Effector memory CD4-positive, alpha-beta T cell (primary cell): Measurements from ENCODE around the gene TMC2.
"Not testable (repeated sequence)": the region's sequence is repeated elsewhere in the genome, so short reads cannot be mapped to it uniquely, and the experiment has no call there.

Experiments used
- DNase-seq, 3 donors: peaks; one replicate each; pipeline ENCODE4 v3.0.0-alpha.2; 2020
- H3K27ac ChIP-seq: 2 replicates; pipeline ENCODE4 v1.7.0; 2013; ENCODE audit warnings: mild to moderate bottlenecking, low read length, moderate library complexity; ENCODE audit not compliant: insufficient read depth, poor library complexity, severe bottlenecking
- H3K27me3 ChIP-seq: replicated peaks from 2 replicates; pipeline ENCODE4 v1.7.0; 2013; ENCODE audit warnings: mild to moderate bottlenecking, low read length; ENCODE audit not compliant: insufficient read depth, control insufficient read depth, poor library complexity, severe bottlenecking
- H3K36me3 ChIP-seq: 2 replicates; pipeline ENCODE4 v1.7.0; 2013; ENCODE audit warnings: mild to moderate bottlenecking, low read length, moderate library complexity; ENCODE audit not compliant: control insufficient read depth, insufficient read depth
- H3K4me1 ChIP-seq: 2 replicates; pipeline ENCODE4 v1.7.0; 2013; ENCODE audit warnings: low read length, mild to moderate bottlenecking; ENCODE audit not compliant: control insufficient read depth, insufficient read depth, poor library complexity, severe bottlenecking
- H3K4me3 ChIP-seq: 2 replicates; pipeline ENCODE4 v1.7.0; 2013; ENCODE audit warnings: low read length, low read depth, mild to moderate bottlenecking; ENCODE audit not compliant: insufficient read depth, poor library complexity, severe bottlenecking
- H3K9me3 ChIP-seq: 2 replicates; pipeline ENCODE4 v1.7.0; 2013; ENCODE audit warnings: mild to moderate bottlenecking, low read length, moderate library complexity; ENCODE audit not compliant: control insufficient read depth

Gene TMC2

DNA sequence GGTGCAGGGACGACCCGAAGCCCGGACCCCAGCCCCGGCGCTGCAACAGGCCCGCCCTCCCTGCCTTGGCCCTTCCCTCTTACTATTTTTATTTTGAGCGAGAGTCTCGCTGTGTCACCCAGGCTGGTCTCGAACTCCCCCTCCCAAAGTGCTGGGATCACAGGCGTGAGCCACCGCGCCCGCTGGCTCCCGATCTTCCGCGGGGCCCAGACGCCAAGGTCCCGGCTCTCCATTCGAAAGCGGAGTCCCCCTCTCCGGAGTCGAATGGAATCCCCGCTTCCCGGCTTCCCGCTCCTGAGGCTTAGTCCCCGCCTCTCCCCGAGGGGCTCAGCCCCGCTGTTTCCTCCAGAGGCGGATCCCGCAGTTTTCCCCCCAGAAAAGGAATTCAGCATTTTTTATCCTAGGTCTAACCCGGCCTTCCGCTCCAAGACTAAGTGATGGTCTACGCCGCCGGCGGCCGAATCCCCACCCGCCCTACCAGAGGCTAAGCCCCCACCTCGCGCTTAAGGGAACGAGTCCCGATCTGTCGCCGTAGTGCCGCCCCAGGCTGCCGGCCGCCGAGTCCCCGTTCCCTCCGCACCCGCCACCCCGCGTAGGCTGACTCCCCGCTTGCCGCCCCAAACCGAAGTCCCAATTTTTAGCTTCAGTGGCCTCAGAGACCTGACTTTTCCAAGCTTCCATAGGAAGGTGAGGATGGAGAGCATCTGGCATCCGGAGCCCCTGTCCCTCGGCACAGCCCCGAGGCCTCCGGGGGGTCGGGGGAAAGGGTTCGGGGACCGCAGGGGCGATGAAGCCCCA is 11.5 kb upstream of the TMC2 start:
- Histone ChIP-seq H3K27ac (peak overlapping the region; percentile 59), H3K36me3 (no peaks in the 10 kb centered on the region), H3K4me1 (peaks cover 15% of the 10 kb centered on the region), H3K4me3 (peak overlapping the region; percentile 94), H3K27me3 (no peaks in the 10 kb centered on the region), H3K9me3 (no peaks in the 10 kb centered on the region)
- peak in 2 of 3 donors; percentile 14 to 16 for DNase-seq

DNA sequence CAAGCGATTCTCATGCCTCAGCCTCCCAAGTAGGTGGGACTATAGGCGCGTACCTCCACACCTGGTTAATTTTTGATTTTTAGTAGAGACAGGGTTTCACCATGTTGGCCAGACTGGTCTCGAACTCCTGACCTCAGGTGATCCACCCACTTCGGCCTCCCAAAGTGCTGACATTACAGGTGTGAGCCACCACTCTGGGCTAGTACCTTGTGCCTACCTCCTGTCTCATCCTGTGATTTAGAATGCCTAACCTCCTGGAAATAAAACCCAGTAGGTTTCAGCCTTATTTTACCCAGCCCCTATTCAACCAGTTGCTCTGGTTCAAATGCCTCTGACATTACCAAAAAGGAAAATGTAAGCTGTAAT is 10.2 kb upstream of the TMC2 start:
- not testable (repeated sequence) for H3K27me3 ChIP-seq, H3K27ac ChIP-seq, H3K9me3 ChIP-seq, H3K36me3 ChIP-seq, H3K4me3 ChIP-seq, DNase-seq
- peaks cover 15% of the 10 kb centered on the region for H3K4me1 ChIP-seq

GRCh38 chr20:2527762-2528161 is 8.6 kb upstream of the TMC2 start:
- Histone ChIP-seq H3K9me3 (no peaks in the 10 kb centered on the region), H3K27me3 (no peaks in the 10 kb centered on the region), H3K4me1 (peaks cover 15% of the 10 kb centered on the region), H3K36me3 (no peaks in the 10 kb centered on the region), H3K27ac (no peak overlapping the region), H3K4me3 (no peak overlapping the region)
- no peak for DNase-seq

DNA sequence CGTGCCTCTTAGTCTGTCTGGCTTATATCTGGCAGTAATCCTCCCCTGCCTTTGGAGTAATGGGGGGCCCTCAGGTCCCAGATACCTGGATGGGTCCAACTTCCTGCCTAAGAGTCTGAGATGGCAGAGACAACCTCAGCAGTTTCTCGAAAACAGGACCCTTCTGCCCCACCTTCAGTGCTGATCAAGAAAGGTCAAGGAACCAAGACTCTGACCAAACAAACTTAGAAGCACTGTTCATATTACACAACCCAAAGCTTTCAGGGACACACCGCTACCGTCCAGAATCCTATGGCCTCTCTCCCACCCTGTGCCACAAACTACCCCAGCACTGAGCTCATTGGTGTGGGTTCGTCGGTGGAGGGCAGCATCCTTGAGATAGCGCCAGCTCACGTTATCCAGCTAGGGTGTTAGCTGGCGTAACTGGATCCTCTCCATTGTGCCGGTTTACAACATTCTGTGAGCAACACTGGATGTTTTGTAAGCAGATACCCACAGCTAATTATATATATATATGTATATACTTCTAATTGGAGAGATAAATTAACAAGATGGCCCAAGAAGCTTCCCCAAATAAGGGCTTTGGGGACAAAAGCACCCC is 7.6 kb upstream of the TMC2 start:
- no peaks in the 10 kb centered on the region for H3K27me3 ChIP-seq
- H3K9me3 ChIP-seq: no peaks in the 10 kb centered on the region
- peaks cover 15% of the 10 kb centered on the region for H3K4me1 ChIP-seq
- no peak overlapping the region for H3K27ac ChIP-seq
- no peak for DNase-seq
- no peaks in the 10 kb centered on the region for H3K36me3 ChIP-seq
- H3K4me3 ChIP-seq: no peak overlapping the region

DNA sequence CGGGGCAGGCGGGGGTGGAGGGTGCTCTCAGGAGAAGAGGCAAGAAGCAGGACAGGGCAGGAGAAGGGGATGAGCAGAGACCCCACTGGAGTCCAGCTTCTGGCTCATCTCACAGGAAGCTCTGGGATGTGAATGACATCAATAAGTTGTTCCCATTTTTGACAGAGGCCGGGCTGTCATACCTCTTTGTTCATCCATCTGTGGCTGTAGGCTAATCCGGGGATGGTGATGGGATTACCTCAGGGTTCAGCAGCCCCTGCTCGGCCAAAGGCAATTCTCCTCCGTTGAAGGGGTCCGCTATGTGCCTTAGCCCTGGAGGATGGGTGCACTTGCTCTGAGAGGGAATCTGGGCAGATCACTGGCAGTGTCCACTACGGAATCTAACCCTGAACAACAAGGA is 3.3 kb upstream of the TMC2 start:
- no peak for DNase-seq
- Histone ChIP-seq H3K4me1 (no peaks in the 10 kb centered on the region), H3K36me3 (no peaks in the 10 kb centered on the region), H3K9me3 (no peaks in the 10 kb centered on the region), H3K4me3 (no peak overlapping the region), H3K27ac (no peak overlapping the region), H3K27me3 (no peaks in the 10 kb centered on the region)

GRCh38 chr20:2535711-2536559 is 438 bp upstream of the TMC2 start:
- Histone ChIP-seq H3K27ac (no peak overlapping the region), H3K9me3 (no peaks in the 10 kb centered on the region), H3K4me1 (no peaks in the 10 kb centered on the region), H3K4me3 (no peak overlapping the region), H3K27me3 (no peaks in the 10 kb centered on the region), H3K36me3 (no peaks in the 10 kb centered on the region)
- DNase-seq: no peak

DNA sequence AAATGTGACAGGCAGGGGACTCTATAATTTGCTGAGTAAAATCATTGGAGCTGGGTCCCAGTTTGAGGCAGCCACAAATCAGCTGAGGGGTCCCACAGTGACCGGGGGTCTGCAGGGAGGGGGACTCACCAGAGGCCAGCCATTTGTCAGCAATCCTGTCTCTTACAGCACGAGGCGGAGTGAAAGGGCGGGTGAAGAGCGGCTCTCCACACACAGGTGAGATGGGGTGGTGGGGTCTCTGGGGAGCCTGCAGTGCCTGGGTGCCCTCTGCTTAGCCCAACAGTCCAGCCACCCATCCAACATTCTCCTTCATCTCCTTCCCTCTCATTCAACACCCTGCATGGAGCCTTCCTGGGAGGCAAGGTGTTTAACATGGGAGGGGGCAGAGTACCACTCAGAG is 728 bp downstream of the TMC2 start:
- Histone ChIP-seq H3K36me3 (no peaks in the 10 kb centered on the region), H3K9me3 (no peaks in the 10 kb centered on the region), H3K27ac (no peak overlapping the region), H3K27me3 (no peaks in the 10 kb centered on the region), H3K4me3 (no peak overlapping the region), H3K4me1 (no peaks in the 10 kb centered on the region)
- no peak for DNase-seq

DNA sequence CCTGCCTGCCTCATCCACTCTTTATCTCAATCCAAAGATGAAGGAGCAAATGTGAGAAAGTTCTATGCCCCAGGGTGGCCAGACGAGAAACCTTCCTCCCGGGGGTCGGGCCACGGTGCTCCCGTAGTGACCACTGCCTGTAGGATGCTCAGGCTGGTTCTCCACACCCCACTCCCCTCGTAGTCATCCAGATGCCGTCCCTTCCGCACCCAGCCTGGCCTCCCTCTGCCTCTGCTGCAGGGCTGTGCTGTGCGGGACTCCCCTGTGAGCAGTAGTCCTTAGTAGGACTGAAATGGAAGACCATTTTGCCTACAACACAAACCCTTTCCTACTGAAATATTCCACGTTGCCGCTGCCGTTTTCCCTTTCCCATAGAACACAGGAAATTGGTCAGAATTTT is 2.0 kb downstream of the TMC2 start:
- Histone ChIP-seq H3K4me3 (no peak overlapping the region), H3K4me1 (no peaks in the 10 kb centered on the region), H3K36me3 (no peaks in the 10 kb centered on the region), H3K9me3 (no peaks in the 10 kb centered on the region), H3K27ac (no peak overlapping the region), H3K27me3 (no peaks in the 10 kb centered on the region)
- DNase-seq: no peak

GRCh38 chr20:2538931-2539720 is 2.8 kb downstream of the TMC2 start:
- H3K9me3 ChIP-seq: no peaks in the 10 kb centered on the region
- H3K4me1 ChIP-seq: no peaks in the 10 kb centered on the region
- no peak for DNase-seq
- H3K36me3 ChIP-seq: no peaks in the 10 kb centered on the region
- no peaks in the 10 kb centered on the region for H3K27me3 ChIP-seq
- H3K4me3 ChIP-seq: no peak overlapping the region
- no peak overlapping the region for H3K27ac ChIP-seq
